HepG2 (cell line): ENCODE measurements around the gene PHACTR1. TPM values are rescaled to one million over a fixed set of nuclear protein-coding genes. Genes with fewer than 3 reads are reported as not detected.
A peak's percentile ranks its signal among the peaks of the same experiment; 100 is the strongest.

ENCODE experiments used
- ADNP ChIP-seq: sonication (generic); formaldehyde crosslinking; IDR thresholded peaks from 2 replicates; pipeline ENCODE4 v1.4.0; 2020; ENCODE audit warnings: missing genetic modification reagents
- FOXC1 ChIP-seq: sonication (generic); formaldehyde crosslinking; IDR thresholded peaks from 2 replicates; pipeline ENCODE4 v1.8.0; 2022; ENCODE audit warnings: mild to moderate bottlenecking, missing genetic modification reagents, borderline replicate concordance
- HNRNPL ChIP-seq: fragments of 200-400 bp; formaldehyde crosslinking; IDR thresholded peaks from 2 replicates; pipeline ENCODE4 v1.6.1; 2017; ENCODE audit warnings: mild to moderate bottlenecking, low read depth, low read length
- IRF2 ChIP-seq: IDR thresholded peaks from 2 replicates; pipeline ENCODE4 v1.6.1; 2018; ENCODE audit warnings: missing genetic modification reagents, missing compliant biosample characterization
- JUN ChIP-seq: sonication (generic); formaldehyde crosslinking; IDR thresholded peaks from 2 replicates; pipeline ENCODE4 v1.4.0; 2020; ENCODE audit warnings: mild to moderate bottlenecking, missing genetic modification reagents
- KDM4B ChIP-seq: sonication (generic); formaldehyde crosslinking; IDR thresholded peaks from 2 replicates; pipeline ENCODE4 v1.4.0; 2020; ENCODE audit warnings: missing genetic modification reagents
- MYPOP ChIP-seq: sonication (generic); formaldehyde crosslinking; IDR thresholded peaks from 2 replicates; pipeline ENCODE4 v1.8.1; 2023; ENCODE audit warnings: mild to moderate bottlenecking, moderate library complexity, missing genetic modification reagents
- NCOA2 ChIP-seq: sonication (generic); formaldehyde crosslinking; IDR thresholded peaks from 2 replicates; pipeline ENCODE4 v1.8.0; 2022; ENCODE audit warnings: inconsistent platforms
- PHB2 ChIP-seq: fragments of 450-650 bp; IDR thresholded peaks from 2 replicates; pipeline ENCODE4 v1.6.1; 2018; ENCODE audit not compliant: partially characterized antibody
- ZBTB33 ChIP-seq: sonication (generic); formaldehyde crosslinking; IDR thresholded peaks from 2 replicates; pipeline ENCODE4 v1.4.0; 2020; ENCODE audit warnings: missing genetic modification reagents
- ZNF720 ChIP-seq: sonication (generic); formaldehyde crosslinking; IDR thresholded peaks from 2 replicates; pipeline ENCODE4 v1.4.0; 2020; ENCODE audit warnings: missing genetic modification reagents
- ZNF816 ChIP-seq: sonication (generic); formaldehyde crosslinking; IDR thresholded peaks from 2 replicates; pipeline ENCODE4 v1.8.0; 2022; ENCODE audit warnings: missing genetic modification reagents, mild to moderate bottlenecking, borderline replicate concordance
- ZXDC ChIP-seq: sonication (generic); formaldehyde crosslinking; IDR thresholded peaks from 2 replicates; pipeline ENCODE4 v1.5.0; 2020; ENCODE audit warnings: mild to moderate bottlenecking, missing genetic modification reagents
- polyA plus RNA-seq, 8 experiments: library from polyadenylated mRNA; depleted of rRNA in 3 of 8; stranded (reverse) in 7 of 8; unstranded in 1 of 8; fragments of >200 nt; fragmentation: Illumina TruSeq in 4 of 8; extraction: Trizol in 4 of 8; gene quantifications; 2 replicates each; pipeline versions ENCODE4 v1.2.1 to v1.2.3, GENCODE V29; 2011 to 2016; ENCODE audit warnings: low read depth in 4 of 8, missing spikeins in 1 of 8, mixed read lengths in 1 of 8; ENCODE audit not compliant: insufficient read depth in 1 of 8
- total RNA-seq, 5 experiments: library from RNA; depleted of rRNA; stranded (reverse); fragments of >200 nt; fragmentation: Illumina TruSeq; extraction: Trizol; gene quantifications; 2 replicates each; pipeline ENCODE4 v1.2.3, GENCODE V29; 2016; ENCODE audit warnings: low read depth in 1 of 5
- TF ChIP-seq, protein P1 (sequence below): sonication (generic); formaldehyde crosslinking; IDR thresholded peaks from 2 replicates; pipeline ENCODE4 v1.9.0; 2021; ENCODE audit warnings: missing genetic modification reagents, mild to moderate bottlenecking, borderline replicate concordance
- TF ChIP-seq, protein P2 (sequence below): sonication (generic); formaldehyde crosslinking; IDR thresholded peaks from 2 replicates; pipeline ENCODE4; 2020; ENCODE audit warnings: missing genetic modification reagents, mild to moderate bottlenecking, borderline replicate concordance
- TF ChIP-seq, protein P3 (sequence below): sonication (generic); formaldehyde crosslinking; conservative IDR thresholded peaks from 2 replicates; pipeline ENCODE4 v1.4.0; 2020; ENCODE audit warnings: mild to moderate bottlenecking, missing genetic modification reagents, moderate library complexity

The PHACTR1 gene
- total and polyA plus RNA-seq, 2 of the 13 experiments (the other 11 are each of a cell fraction or from before 2014, with no cell fraction given): 0.09 TPM; not detected in 1

GRCh38 chr6:13336553-13336952 lies 620.0 kb downstream of the PHACTR1 start (continued):
- TF ChIP-seq, protein P1, sequence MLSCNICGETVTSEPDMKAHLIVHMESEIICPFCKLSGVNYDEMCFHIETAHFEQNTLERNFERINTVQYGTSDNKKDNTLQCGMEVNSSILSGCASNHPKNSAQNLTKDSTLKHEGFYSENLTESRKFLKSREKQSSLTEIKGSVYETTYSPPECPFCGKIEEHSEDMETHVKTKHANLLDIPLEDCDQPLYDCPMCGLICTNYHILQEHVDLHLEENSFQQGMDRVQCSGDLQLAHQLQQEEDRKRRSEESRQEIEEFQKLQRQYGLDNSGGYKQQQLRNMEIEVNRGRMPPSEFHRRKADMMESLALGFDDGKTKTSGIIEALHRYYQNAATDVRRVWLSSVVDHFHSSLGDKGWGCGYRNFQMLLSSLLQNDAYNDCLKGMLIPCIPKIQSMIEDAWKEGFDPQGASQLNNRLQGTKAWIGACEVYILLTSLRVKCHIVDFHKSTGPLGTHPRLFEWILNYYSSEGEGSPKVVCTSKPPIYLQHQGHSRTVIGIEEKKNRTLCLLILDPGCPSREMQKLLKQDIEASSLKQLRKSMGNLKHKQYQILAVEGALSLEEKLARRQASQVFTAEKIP (CRISPR knock-in tag): no peak
- TF ChIP-seq IRF2 (no peak), ZBTB33 (CRISPR knock-in tag) (0 out of 2 replicates have a peak, but pooled peaks have one; percentile 9), ZXDC (CRISPR knock-in tag) (no peak), NCOA2 (no peak; the same call in 1 of the 2 replicates), FOXC1 (no peak), MYPOP (CRISPR knock-in tag) (0 out of 2 replicates have a peak, but pooled peaks have one; percentile 43), ADNP (CRISPR knock-in tag) (no peak), HNRNPL (no peak), KDM4B (no peak), ZNF720 (no peak), PHB2 (no peak), JUN (CRISPR knock-in tag) (no peak), ZNF816 (CRISPR knock-in tag) (no peak)
- TF ChIP-seq, protein P2, sequence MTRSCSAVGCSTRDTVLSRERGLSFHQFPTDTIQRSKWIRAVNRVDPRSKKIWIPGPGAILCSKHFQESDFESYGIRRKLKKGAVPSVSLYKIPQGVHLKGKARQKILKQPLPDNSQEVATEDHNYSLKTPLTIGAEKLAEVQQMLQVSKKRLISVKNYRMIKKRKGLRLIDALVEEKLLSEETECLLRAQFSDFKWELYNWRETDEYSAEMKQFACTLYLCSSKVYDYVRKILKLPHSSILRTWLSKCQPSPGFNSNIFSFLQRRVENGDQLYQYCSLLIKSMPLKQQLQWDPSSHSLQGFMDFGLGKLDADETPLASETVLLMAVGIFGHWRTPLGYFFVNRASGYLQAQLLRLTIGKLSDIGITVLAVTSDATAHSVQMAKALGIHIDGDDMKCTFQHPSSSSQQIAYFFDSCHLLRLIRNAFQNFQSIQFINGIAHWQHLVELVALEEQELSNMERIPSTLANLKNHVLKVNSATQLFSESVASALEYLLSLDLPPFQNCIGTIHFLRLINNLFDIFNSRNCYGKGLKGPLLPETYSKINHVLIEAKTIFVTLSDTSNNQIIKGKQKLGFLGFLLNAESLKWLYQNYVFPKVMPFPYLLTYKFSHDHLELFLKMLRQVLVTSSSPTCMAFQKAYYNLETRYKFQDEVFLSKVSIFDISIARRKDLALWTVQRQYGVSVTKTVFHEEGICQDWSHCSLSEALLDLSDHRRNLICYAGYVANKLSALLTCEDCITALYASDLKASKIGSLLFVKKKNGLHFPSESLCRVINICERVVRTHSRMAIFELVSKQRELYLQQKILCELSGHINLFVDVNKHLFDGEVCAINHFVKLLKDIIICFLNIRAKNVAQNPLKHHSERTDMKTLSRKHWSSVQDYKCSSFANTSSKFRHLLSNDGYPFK (CRISPR knock-in tag): no peak
- TF ChIP-seq, protein P3, sequence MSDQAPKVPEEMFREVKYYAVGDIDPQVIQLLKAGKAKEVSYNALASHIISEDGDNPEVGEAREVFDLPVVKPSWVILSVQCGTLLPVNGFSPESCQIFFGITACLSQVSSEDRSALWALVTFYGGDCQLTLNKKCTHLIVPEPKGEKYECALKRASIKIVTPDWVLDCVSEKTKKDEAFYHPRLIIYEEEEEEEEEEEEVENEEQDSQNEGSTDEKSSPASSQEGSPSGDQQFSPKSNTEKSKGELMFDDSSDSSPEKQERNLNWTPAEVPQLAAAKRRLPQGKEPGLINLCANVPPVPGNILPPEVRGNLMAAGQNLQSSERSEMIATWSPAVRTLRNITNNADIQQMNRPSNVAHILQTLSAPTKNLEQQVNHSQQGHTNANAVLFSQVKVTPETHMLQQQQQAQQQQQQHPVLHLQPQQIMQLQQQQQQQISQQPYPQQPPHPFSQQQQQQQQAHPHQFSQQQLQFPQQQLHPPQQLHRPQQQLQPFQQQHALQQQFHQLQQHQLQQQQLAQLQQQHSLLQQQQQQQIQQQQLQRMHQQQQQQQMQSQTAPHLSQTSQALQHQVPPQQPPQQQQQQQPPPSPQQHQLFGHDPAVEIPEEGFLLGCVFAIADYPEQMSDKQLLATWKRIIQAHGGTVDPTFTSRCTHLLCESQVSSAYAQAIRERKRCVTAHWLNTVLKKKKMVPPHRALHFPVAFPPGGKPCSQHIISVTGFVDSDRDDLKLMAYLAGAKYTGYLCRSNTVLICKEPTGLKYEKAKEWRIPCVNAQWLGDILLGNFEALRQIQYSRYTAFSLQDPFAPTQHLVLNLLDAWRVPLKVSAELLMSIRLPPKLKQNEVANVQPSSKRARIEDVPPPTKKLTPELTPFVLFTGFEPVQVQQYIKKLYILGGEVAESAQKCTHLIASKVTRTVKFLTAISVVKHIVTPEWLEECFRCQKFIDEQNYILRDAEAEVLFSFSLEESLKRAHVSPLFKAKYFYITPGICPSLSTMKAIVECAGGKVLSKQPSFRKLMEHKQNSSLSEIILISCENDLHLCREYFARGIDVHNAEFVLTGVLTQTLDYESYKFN: no peak
